ENCODE data around the gene MTUS2.

MTUS2 gene

GRCh38 chr13:29522044-29522685, 702.0 kb downstream of the MTUS2 start:
- Histone ChIP-seq H3K36me3 (ENCODE audit: insufficient read depth, low read length) (peaks cover 99% of the 10 kb centered on the region), H3K27me3 (ENCODE audit: insufficient read depth, low read length, poor library complexity) (no peaks in the 10 kb centered on the region), H3K9me3 (ENCODE audit: insufficient read depth, low read length, severe bottlenecking) (no peaks in the 10 kb centered on the region), H3K79me2 (ENCODE audit: insufficient read depth, low read length) (peaks cover 15% of the 10 kb centered on the region), H2AFZ (ENCODE audit: low read depth, low read length) (no peak overlapping the region), H3K27ac (ENCODE audit: low read length) (no peak overlapping the region), H4K20me1 (ENCODE audit: insufficient read depth, low read length) (peaks cover 57% of the 10 kb centered on the region), H3K4me2 (ENCODE audit: insufficient read depth, low read length) (no peak overlapping the region), H3K9ac (ENCODE audit: low read depth, low read length) (no peak overlapping the region), H3K4me1 (ENCODE audit: insufficient read depth, low read length) (no peaks in the 10 kb centered on the region), H3K4me3 (ENCODE audit: low read depth in 1 of 2, low read length in 2 of 2) (no peak overlapping the region)
- no peak for DNase-seq
- TF ChIP-seq EZH2 (IDR thresholded peaks at IDR 0.05; ENCODE audit: borderline replicate concordance, low read depth, low read length, severe bottlenecking), result no peak
- no peak for TF ChIP-seq CTCF (IDR thresholded peaks at IDR 0.05; ENCODE audit: borderline replicate concordance, extremely low read depth, low read length, poor library complexity, severe bottlenecking)
- no peak for ATAC-seq (ENCODE audit: insufficient read depth, low read depth)

- H3K27me3 ChIP-seq (ENCODE audit: insufficient read depth, low read length, poor library complexity), result no peaks in the 10 kb centered on the region
- peaks cover 99% of the 10 kb centered on the region for H3K36me3 ChIP-seq (ENCODE audit: insufficient read depth, low read length)
- H3K4me2 ChIP-seq (ENCODE audit: insufficient read depth, low read length), result no peak overlapping the region
- DNase-seq (no peak), ATAC-seq (ENCODE audit: insufficient read depth, low read depth) (no peak)
- H3K9me3 ChIP-seq (ENCODE audit: insufficient read depth, low read length, severe bottlenecking), result no peaks in the 10 kb centered on the region
- TF ChIP-seq EZH2 (IDR thresholded peaks at IDR 0.05; ENCODE audit: borderline replicate concordance, low read depth, low read length, severe bottlenecking), result no peak
- no peak for TF ChIP-seq CTCF (IDR thresholded peaks at IDR 0.05; ENCODE audit: borderline replicate concordance, extremely low read depth, low read length, poor library complexity, severe bottlenecking)
- peaks cover 23% of the 10 kb centered on the region for H3K79me2 ChIP-seq (ENCODE audit: insufficient read depth, low read length)
- H3K27ac ChIP-seq (ENCODE audit: low read length), result no peak overlapping the region
- no peaks in the 10 kb centered on the region for H3K4me1 ChIP-seq (ENCODE audit: insufficient read depth, low read length)
- H3K9ac ChIP-seq (ENCODE audit: low read depth, low read length), result no peak overlapping the region
- H3K4me3 ChIP-seq (ENCODE audit: low read depth in 1 of 2, low read length in 2 of 2), result no peak overlapping the region
- H2AFZ ChIP-seq (ENCODE audit: low read depth, low read length), result no peak overlapping the region
- H4K20me1 ChIP-seq (ENCODE audit: insufficient read depth, low read length), result peaks cover 65% of the 10 kb centered on the region
Observed at GRCh38 chr13:29523199-29523961, 703.2 kb downstream of the MTUS2 start.

GRCh38 chr13:29524176-29524575, 704.0 kb downstream of the MTUS2 start:
- Histone ChIP-seq H3K79me2 (ENCODE audit: insufficient read depth, low read length) (peaks cover 28% of the 10 kb centered on the region), H3K27ac (ENCODE audit: low read length) (no peak overlapping the region), H3K27me3 (ENCODE audit: insufficient read depth, low read length, poor library complexity) (no peaks in the 10 kb centered on the region), H2AFZ (ENCODE audit: low read depth, low read length) (no peak overlapping the region), H3K9me3 (ENCODE audit: insufficient read depth, low read length, severe bottlenecking) (no peaks in the 10 kb centered on the region), H3K9ac (ENCODE audit: low read depth, low read length) (no peak overlapping the region), H3K4me1 (ENCODE audit: insufficient read depth, low read length) (no peaks in the 10 kb centered on the region), H4K20me1 (ENCODE audit: insufficient read depth, low read length) (peaks cover 62% of the 10 kb centered on the region), H3K36me3 (ENCODE audit: insufficient read depth, low read length) (peaks cover 99% of the 10 kb centered on the region), H3K4me3 (ENCODE audit: low read depth in 1 of 2, low read length in 2 of 2) (no peak overlapping the region), H3K4me2 (ENCODE audit: insufficient read depth, low read length) (no peak overlapping the region)
- DNase-seq (no peak), ATAC-seq (ENCODE audit: insufficient read depth, low read depth) (no peak)
- no peak for TF ChIP-seq CTCF (IDR thresholded peaks at IDR 0.05; ENCODE audit: borderline replicate concordance, extremely low read depth, low read length, poor library complexity, severe bottlenecking)
- no peak for TF ChIP-seq EZH2 (IDR thresholded peaks at IDR 0.05; ENCODE audit: borderline replicate concordance, low read depth, low read length, severe bottlenecking)

Data from DND-41 (cell line).